HUES48 (cell line): ENCODE results near the gene SMYD2.

ENCODE experiments used
- H3K27ac ChIP-seq: one replicate; pipeline ENCODE4 v1.7.0; 2013; ENCODE audit warnings: low read depth, low read length, inconsistent platforms
- H3K27me3 ChIP-seq: 2 replicates; pipeline ENCODE4 v1.6.1; 2013; ENCODE audit warnings: mild to moderate bottlenecking, low read length; ENCODE audit not compliant: control insufficient read depth, insufficient read depth
- H3K36me3 ChIP-seq: 2 replicates; pipeline ENCODE4 v1.6.1; 2013; ENCODE audit warnings: low read length; ENCODE audit not compliant: control insufficient read depth, insufficient read depth
- H3K4me1 ChIP-seq: 2 replicates; pipeline ENCODE4 v1.6.1; 2013; ENCODE audit warnings: mild to moderate bottlenecking, low read length; ENCODE audit not compliant: control insufficient read depth, insufficient read depth
- H3K4me3 ChIP-seq: 2 replicates; pipeline ENCODE4 v1.5.1; 2013; ENCODE audit warnings: mild to moderate bottlenecking, low read depth, low read length
- H3K9ac ChIP-seq: 2 replicates; pipeline ENCODE4 v1.6.1; 2013; ENCODE audit warnings: mild to moderate bottlenecking, low read depth, low read length, moderate library complexity
- H3K9me3 ChIP-seq: 2 replicates; pipeline ENCODE4 v1.6.1; 2013; ENCODE audit warnings: low read length; ENCODE audit not compliant: control insufficient read depth, insufficient read depth

The SMYD2 gene

GRCh38 chr1:214321705-214322453 lies 40.9 kb downstream of the SMYD2 start:
- no peak overlapping the region for H3K4me3 ChIP-seq
- peaks cover 27% of the 10 kb centered on the region for H3K27me3 ChIP-seq
- H3K4me1 ChIP-seq = peaks cover 26% of the 10 kb centered on the region
- no peak overlapping the region for H3K9ac ChIP-seq
- no peak overlapping the region for H3K27ac ChIP-seq
- no peaks in the 10 kb centered on the region for H3K36me3 ChIP-seq
- H3K9me3 ChIP-seq = no peaks in the 10 kb centered on the region

DNA sequence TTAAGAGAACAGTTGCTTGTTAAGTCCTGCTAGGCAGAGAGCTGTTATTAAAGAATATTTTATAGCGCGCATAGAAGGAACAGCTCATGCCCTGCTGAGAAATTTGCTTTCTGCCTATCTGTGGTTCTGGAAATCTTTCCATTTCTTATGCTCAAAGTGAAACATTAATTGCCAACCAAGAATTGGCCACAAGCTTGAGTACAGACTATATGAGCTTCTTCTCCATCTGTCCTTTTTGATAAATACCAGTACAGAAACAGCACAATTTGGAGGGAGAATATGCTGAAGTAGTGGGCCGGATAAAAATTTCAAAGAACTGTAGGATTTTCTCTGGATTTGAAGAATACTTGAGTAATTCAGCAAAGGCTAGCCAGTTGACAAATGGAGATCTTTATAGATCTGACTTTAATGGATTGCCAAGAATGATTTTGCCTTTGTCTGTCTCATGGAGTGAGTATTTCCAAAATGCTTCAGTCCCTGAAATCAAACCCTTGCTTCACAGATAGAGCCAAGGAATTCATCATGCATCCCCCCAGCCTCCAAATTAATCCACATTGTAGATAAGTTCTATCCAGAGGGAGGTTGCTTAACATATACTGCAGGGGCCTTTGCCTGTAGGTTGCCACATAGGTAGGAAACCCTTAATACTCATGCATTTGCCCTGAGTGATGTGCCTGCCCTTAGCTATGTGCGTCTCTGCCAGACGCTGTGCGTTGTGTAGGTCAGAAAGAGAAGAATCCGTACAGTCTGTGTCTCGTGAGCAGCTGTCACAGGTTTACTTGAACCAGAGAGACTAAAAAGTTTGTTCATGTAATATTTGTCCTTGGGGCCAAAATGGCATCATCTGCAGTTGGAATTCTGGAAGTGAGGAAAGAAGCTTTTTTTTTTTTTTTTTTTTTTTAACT lies 44.2 kb downstream of the SMYD2 start:
- no peak overlapping the region for H3K27ac ChIP-seq
- peaks cover 1% of the 10 kb centered on the region; the same call in 1 of the 2 replicates for H3K27me3 ChIP-seq
- no peak overlapping the region for H3K4me3 ChIP-seq
- H3K36me3 ChIP-seq = no peaks in the 10 kb centered on the region
- no peaks in the 10 kb centered on the region for H3K4me1 ChIP-seq
- no peak overlapping the region for H3K9ac ChIP-seq
- H3K9me3 ChIP-seq = no peaks in the 10 kb centered on the region

DNA sequence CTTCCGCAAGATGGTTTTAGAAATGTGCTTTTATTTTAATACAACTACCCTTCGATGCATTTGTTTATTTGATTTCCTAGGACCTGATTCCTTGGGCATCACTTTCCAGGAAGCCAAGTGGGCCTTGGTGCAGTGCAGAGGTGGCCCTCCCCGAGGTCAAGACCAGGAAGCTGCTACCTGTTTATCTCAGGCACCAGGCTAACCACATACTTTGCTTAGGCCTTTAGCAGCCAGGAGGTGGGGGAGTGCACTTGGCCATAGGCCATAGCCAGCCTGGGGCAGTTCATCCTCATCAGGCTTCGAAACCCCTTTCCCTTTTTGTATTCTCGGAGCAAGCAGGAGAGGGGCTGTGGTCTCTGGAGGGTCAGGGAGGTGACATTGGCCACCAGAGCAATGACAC lies 45.4 kb downstream of the SMYD2 start:
- Histone ChIP-seq H3K27me3 (no peaks in the 10 kb centered on the region), H3K27ac (no peak overlapping the region), H3K4me3 (no peak overlapping the region), H3K9me3 (no peaks in the 10 kb centered on the region), H3K4me1 (no peaks in the 10 kb centered on the region), H3K36me3 (no peaks in the 10 kb centered on the region), H3K9ac (no peak overlapping the region)

- Histone ChIP-seq H3K9ac (no peak overlapping the region), H3K27ac (no peak overlapping the region), H3K4me3 (no peak overlapping the region), H3K27me3 (no peaks in the 10 kb centered on the region), H3K9me3 (no peaks in the 10 kb centered on the region), H3K36me3 (no peaks in the 10 kb centered on the region), H3K4me1 (no peaks in the 10 kb centered on the region)
These were observed 46.6 kb downstream of the SMYD2 start for GRCh38 chr1:214327514-214327913.

DNA sequence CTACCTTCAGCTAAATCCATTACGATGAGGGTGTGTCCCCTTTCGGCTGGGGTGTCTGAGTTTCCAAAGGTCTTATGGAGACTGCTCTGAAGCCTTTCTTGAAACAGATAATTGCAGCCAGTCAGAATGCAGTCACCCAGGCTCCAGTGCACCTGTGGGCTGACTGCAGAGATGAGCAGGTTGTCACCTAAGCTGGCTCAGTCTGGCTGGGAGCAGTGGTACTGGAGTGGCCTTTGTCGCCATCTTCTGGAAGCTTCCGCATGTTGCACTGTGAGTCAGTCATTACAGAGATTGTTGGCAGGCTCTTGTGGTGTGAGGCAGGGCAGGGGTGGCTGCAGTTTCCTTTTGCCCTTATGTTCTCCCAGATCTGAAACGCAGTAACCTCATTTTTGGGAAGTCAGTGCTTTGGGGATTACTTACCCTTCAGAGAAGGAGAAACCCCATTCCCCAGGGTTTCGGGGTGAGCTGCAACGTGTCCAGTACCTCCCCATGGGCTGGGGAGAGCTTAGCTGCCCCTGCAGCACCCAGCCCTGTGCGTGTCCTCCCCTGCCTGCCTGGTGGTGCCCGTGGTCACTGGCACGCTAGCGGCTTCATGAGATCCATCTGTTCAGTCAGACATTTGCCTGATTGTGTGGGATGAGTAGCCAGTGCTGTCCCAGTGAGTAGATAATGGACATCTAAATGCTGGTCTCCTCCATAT lies 48.0 kb downstream of the SMYD2 start:
- no peaks in the 10 kb centered on the region for H3K27me3 ChIP-seq
- no peaks in the 10 kb centered on the region for H3K9me3 ChIP-seq
- H3K9ac ChIP-seq = no peak overlapping the region
- no peak overlapping the region for H3K27ac ChIP-seq
- H3K4me1 ChIP-seq = peaks cover 6% of the 10 kb centered on the region
- no peaks in the 10 kb centered on the region for H3K36me3 ChIP-seq
- H3K4me3 ChIP-seq = no peak overlapping the region

- H3K4me3 ChIP-seq = no peak overlapping the region
- H3K9me3 ChIP-seq = no peaks in the 10 kb centered on the region
- no peaks in the 10 kb centered on the region for H3K36me3 ChIP-seq
- H3K9ac ChIP-seq = no peak overlapping the region
- H3K4me1 ChIP-seq = peaks cover 10% of the 10 kb centered on the region
- no peaks in the 10 kb centered on the region for H3K27me3 ChIP-seq
- no peak overlapping the region for H3K27ac ChIP-seq
These were observed 48.7 kb downstream of the SMYD2 start for GRCh38 chr1:214329470-214330220.

GRCh38 chr1:214330222-214330621 lies 49.3 kb downstream of the SMYD2 start:
- H3K27ac ChIP-seq = no peak overlapping the region
- no peaks in the 10 kb centered on the region for H3K36me3 ChIP-seq

GRCh38 chr1:214330715-214331114 lies 49.8 kb downstream of the SMYD2 start:
- H3K27me3 ChIP-seq = no peaks in the 10 kb centered on the region
- no peaks in the 10 kb centered on the region for H3K9me3 ChIP-seq
- H3K27ac ChIP-seq = no peak overlapping the region
- H3K36me3 ChIP-seq = no peaks in the 10 kb centered on the region
- H3K4me1 ChIP-seq = peaks cover 10% of the 10 kb centered on the region
- H3K9ac ChIP-seq = no peak overlapping the region
- no peak overlapping the region for H3K4me3 ChIP-seq

More at GRCh38 chr1:214330222-214330621, 49.3 kb downstream of the SMYD2 start:
- Histone ChIP-seq H3K9me3 (no peaks in the 10 kb centered on the region), H3K4me3 (no peak overlapping the region), H3K27me3 (no peaks in the 10 kb centered on the region), H3K9ac (no peak overlapping the region), H3K4me1 (peaks cover 10% of the 10 kb centered on the region)

DNA sequence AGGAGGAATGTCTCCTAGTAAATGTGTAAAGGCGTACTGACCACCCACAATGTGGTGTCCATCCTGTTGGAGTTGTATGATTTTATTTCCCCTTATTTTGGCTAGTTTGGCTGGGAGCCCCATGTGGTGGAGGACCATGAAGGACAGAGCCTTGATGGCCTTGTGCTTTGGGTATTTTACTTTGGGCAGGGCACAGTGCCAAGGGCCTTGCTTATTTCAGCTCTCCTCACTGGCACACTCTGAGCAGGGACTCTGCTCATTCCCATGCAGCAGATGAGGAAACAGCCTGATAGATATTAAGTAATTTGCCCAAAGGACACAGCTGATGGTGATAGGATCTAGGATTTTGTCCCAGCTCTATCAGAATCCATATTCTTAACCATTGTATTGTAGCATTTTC lies 50.2 kb downstream of the SMYD2 start:
- H3K9ac ChIP-seq = no peak overlapping the region
- H3K9me3 ChIP-seq = no peaks in the 10 kb centered on the region
- H3K36me3 ChIP-seq = no peaks in the 10 kb centered on the region
- H3K4me1 ChIP-seq = peaks cover 10% of the 10 kb centered on the region
- no peaks in the 10 kb centered on the region for H3K27me3 ChIP-seq
- no peak overlapping the region for H3K27ac ChIP-seq
- H3K4me3 ChIP-seq = no peak overlapping the region

GRCh38 chr1:214331827-214332423 lies 51.0 kb downstream of the SMYD2 start:
- H3K36me3 ChIP-seq = no peaks in the 10 kb centered on the region
- peaks cover 10% of the 10 kb centered on the region for H3K4me1 ChIP-seq
- no peak overlapping the region for H3K4me3 ChIP-seq
- H3K9ac ChIP-seq = no peak overlapping the region
- H3K27me3 ChIP-seq = no peaks in the 10 kb centered on the region
- no peaks in the 10 kb centered on the region for H3K9me3 ChIP-seq
- no peak overlapping the region for H3K27ac ChIP-seq
